WTC11 (cell line): Measurements from ENCODE around the gene LRRC8A. TPM values are rescaled to one million over a fixed set of nuclear protein-coding genes. Genes with fewer than 3 reads are reported as not detected.

Experiments
- ATAC-seq: fragments of 200-7000 bp; cut with Tn5 transposase; 2 replicates; pipeline ENCODE4 v1.10.0; 2021; ENCODE audit warnings: mild to moderate bottlenecking, moderate library complexity
- CTCF ChIA-PET: fragments of 300-600 bp; sonication (Branson Sonifier 250); formaldehyde crosslinking; loops from one replicate; lab custom pipeline; 2021; ENCODE audit warnings: antibody characterized with exemption; lab: Charles Lee
- POLR2A ChIA-PET: fragments of 350-600 bp; sonication (Branson Sonifier 250); formaldehyde crosslinking; loops from one replicate; lab custom pipeline; 2021; ENCODE audit warnings: antibody characterized with exemption; lab: Charles Lee
- DNase-seq: peaks from one replicate; pipeline ENCODE4 v3.0.0; 2021; ENCODE audit warnings: low spot score
- H3K27ac Mint-ChIP-seq: 2 replicates; pipeline ENCODE4 v1.8.0; 2021; ENCODE audit warnings: mixed read lengths
- H3K27me3 Mint-ChIP-seq: 2 replicates; pipeline ENCODE4 v1.8.0; 2021; ENCODE audit warnings: low read depth, mild to moderate bottlenecking, moderate library complexity, mixed read lengths
- H3K36me3 Mint-ChIP-seq: 2 replicates; pipeline ENCODE4 v1.8.0; 2021; ENCODE audit warnings: mixed read lengths
- H3K4me1 Mint-ChIP-seq: 2 replicates; pipeline ENCODE4 v1.8.0; 2022; ENCODE audit warnings: mixed read lengths
- H3K4me3 Mint-ChIP-seq: 2 replicates; pipeline ENCODE4 v1.8.0; 2021; ENCODE audit warnings: mild to moderate bottlenecking, moderate library complexity, mixed read lengths
- H3K9me3 Mint-ChIP-seq: 2 replicates; pipeline ENCODE4 v1.8.0; 2021; ENCODE audit warnings: mixed read lengths
- ATF6 ChIP-seq: sonication (generic); formaldehyde crosslinking; IDR thresholded peaks from 2 replicates; pipeline ENCODE4 v1.8.1; 2023; ENCODE audit warnings: mild to moderate bottlenecking, missing genetic modification reagents
- ELF4 ChIP-seq: sonication (generic); formaldehyde crosslinking; IDR thresholded peaks from 2 replicates; pipeline ENCODE4 v1.8.1; 2022; ENCODE audit warnings: low read depth, mild to moderate bottlenecking, moderate library complexity, missing genetic modification reagents
- EMX1 ChIP-seq: fragments of 250-450 bp; sonication (Bioruptor Pico); IDR thresholded peaks from 2 replicates; pipeline ENCODE4 v1.8.0; 2021; ENCODE audit warnings: mild to moderate bottlenecking
- FOXJ3 ChIP-seq: sonication (generic); formaldehyde crosslinking; IDR thresholded peaks from 2 replicates; pipeline ENCODE4 v1.9.0; 2021; ENCODE audit warnings: missing genetic modification reagents, mild to moderate bottlenecking, borderline replicate concordance
- GABPB1 ChIP-seq: sonication (generic); formaldehyde crosslinking; IDR thresholded peaks from 2 replicates; pipeline ENCODE4 v1.8.1; 2023; ENCODE audit warnings: mild to moderate bottlenecking, missing genetic modification reagents
- GRHL2 ChIP-seq: fragments of 250-450 bp; sonication (Bioruptor Pico); IDR thresholded peaks from 2 replicates; pipeline ENCODE4 v1.8.0; 2022; ENCODE audit warnings: mild to moderate bottlenecking, moderate library complexity; ENCODE audit not compliant: insufficient replicate concordance, severe bottlenecking
- KAT7 ChIP-seq: sonication (generic); formaldehyde crosslinking; IDR thresholded peaks from 2 replicates; pipeline ENCODE4 v1.8.1; 2023; ENCODE audit warnings: missing genetic modification reagents, mild to moderate bottlenecking, borderline replicate concordance
- NFE2L1 ChIP-seq: sonication (generic); formaldehyde crosslinking; IDR thresholded peaks from 2 replicates; pipeline ENCODE4 v1.8.1; 2023; ENCODE audit warnings: missing genetic modification reagents
- OVOL2 ChIP-seq: fragments of 250-450 bp; sonication (Bioruptor Pico); IDR thresholded peaks from 2 replicates; pipeline ENCODE4 v1.9.0; 2021; ENCODE audit warnings: mild to moderate bottlenecking, borderline replicate concordance
- SMAD3 ChIP-seq: sonication (generic); formaldehyde crosslinking; IDR thresholded peaks from 2 replicates; pipeline ENCODE4 v1.8.0; 2022; ENCODE audit warnings: missing genetic modification reagents, mild to moderate bottlenecking, borderline replicate concordance
- TEAD1 ChIP-seq: sonication (generic); formaldehyde crosslinking; IDR thresholded peaks from 2 replicates; pipeline ENCODE4 v1.8.0; 2022; ENCODE audit warnings: mild to moderate bottlenecking, missing genetic modification reagents
- TEAD4 ChIP-seq: sonication (generic); formaldehyde crosslinking; IDR thresholded peaks from 2 replicates; pipeline ENCODE4 v1.8.0; 2022; ENCODE audit warnings: mild to moderate bottlenecking, missing genetic modification reagents
- ZNF232 ChIP-seq: sonication (generic); formaldehyde crosslinking; IDR thresholded peaks from 2 replicates; pipeline ENCODE4 v1.8.0; 2022; ENCODE audit warnings: mild to moderate bottlenecking, missing genetic modification reagents
- ZNF263 ChIP-seq: sonication (generic); formaldehyde crosslinking; IDR thresholded peaks from 2 replicates; pipeline ENCODE4 v1.8.1; 2022; ENCODE audit warnings: low read depth, mild to moderate bottlenecking, moderate library complexity, missing genetic modification reagents
- ZNF281 ChIP-seq: sonication (generic); formaldehyde crosslinking; IDR thresholded peaks from 2 replicates; pipeline ENCODE4 v1.8.0; 2023; ENCODE audit warnings: mild to moderate bottlenecking, missing genetic modification reagents
- ZNF317 ChIP-seq: sonication (generic); formaldehyde crosslinking; IDR thresholded peaks from 2 replicates; pipeline ENCODE4 v1.8.1; 2023; ENCODE audit warnings: low read depth, mild to moderate bottlenecking, moderate library complexity, missing genetic modification reagents, borderline replicate concordance
- ZNF396 ChIP-seq: fragments of 250-450 bp; sonication (Bioruptor Pico); IDR thresholded peaks from 2 replicates; pipeline ENCODE4 v1.8.0; 2021; ENCODE audit warnings: mild to moderate bottlenecking, moderate library complexity, borderline replicate concordance
- ZNF416 ChIP-seq: fragments of 250-450 bp; sonication (Bioruptor Pico); IDR thresholded peaks from 2 replicates; pipeline ENCODE4 v1.9.0; 2021; ENCODE audit warnings: mild to moderate bottlenecking, inconsistent platforms
- total RNA-seq: library from RNA; stranded (reverse); gene quantifications from 3 replicates; pipeline ENCODE4 v1.2.3, GENCODE V29; 2021
- TF ChIP-seq, protein P1 (sequence below): fragments of 250-450 bp; sonication (Bioruptor Pico); IDR thresholded peaks from 2 replicates; pipeline ENCODE4 v1.9.0; 2021; ENCODE audit warnings: mild to moderate bottlenecking, borderline replicate concordance
- TF ChIP-seq, protein P2 (sequence below): fragments of 250-450 bp; sonication (Bioruptor Pico); IDR thresholded peaks from 2 replicates; pipeline ENCODE4 v1.9.0; 2021; ENCODE audit warnings: mild to moderate bottlenecking
- TF ChIP-seq, protein P3 (sequence below): sonication (generic); formaldehyde crosslinking; IDR thresholded peaks from 2 replicates; pipeline ENCODE4 v1.8.0; 2022; ENCODE audit warnings: mild to moderate bottlenecking, missing genetic modification reagents
- TF ChIP-seq, protein P4 (sequence below): sonication (generic); formaldehyde crosslinking; IDR thresholded peaks from 2 replicates; pipeline ENCODE4 v1.8.0; 2022; ENCODE audit warnings: mild to moderate bottlenecking, missing genetic modification reagents
- TF ChIP-seq, protein P5 (sequence below): fragments of 250-450 bp; sonication (Bioruptor Pico); conservative IDR thresholded peaks from 2 replicates; pipeline ENCODE4 v1.9.0; 2021; ENCODE audit warnings: mild to moderate bottlenecking

LRRC8A gene
- total RNA-seq, 1 experiment from 2014 or later, result 83.5 TPM

DNA sequence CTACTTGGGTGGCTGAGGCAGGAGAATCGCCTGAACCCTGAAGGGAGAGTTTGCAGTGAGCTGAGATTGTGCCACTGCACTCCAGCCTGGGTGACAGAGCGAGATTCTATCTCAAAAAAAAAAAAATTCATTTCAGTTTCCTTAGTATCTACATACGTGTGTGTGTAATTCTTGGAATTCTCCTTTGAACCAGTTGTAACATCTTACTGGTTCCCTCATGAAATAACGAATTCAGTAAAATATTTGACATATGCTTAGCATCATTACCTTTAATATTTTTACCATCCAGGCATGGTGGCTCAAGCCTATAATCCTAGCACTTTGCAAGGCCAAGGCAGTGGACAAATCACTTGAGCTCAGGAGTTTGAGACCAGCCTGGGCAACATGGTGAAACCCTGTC lies 47.6 kb downstream of the LRRC8A start:
- Mint-ChIP-seq H3K36me3 (no peaks in the 10 kb centered on the region), H3K27ac (no peak overlapping the region), H3K4me3 (no peak overlapping the region), H3K9me3 (no peaks in the 10 kb centered on the region), H3K27me3 (no peaks in the 10 kb centered on the region), H3K4me1 (peaks cover 6% of the 10 kb centered on the region; the same call in 1 of the 2 replicates)
- ATAC-seq (no peak), DNase-seq (no peak)
- TF ChIP-seq TEAD1 (CRISPR knock-in tag) (no peak), TEAD4 (CRISPR knock-in tag) (no peak), FOXJ3 (CRISPR knock-in tag) (no peak), ZNF263 (no peak), ZNF317 (CRISPR knock-in tag) (no peak), ELF4 (CRISPR knock-in tag) (no peak), SMAD3 (CRISPR knock-in tag) (no peak), ZNF416 (CRISPR knock-in tag) (no peak), OVOL2 (CRISPR knock-in tag) (no peak), GABPB1 (CRISPR knock-in tag) (no peak), ZNF232 (CRISPR knock-in tag) (no peak)
- TF ChIP-seq, protein P1, sequence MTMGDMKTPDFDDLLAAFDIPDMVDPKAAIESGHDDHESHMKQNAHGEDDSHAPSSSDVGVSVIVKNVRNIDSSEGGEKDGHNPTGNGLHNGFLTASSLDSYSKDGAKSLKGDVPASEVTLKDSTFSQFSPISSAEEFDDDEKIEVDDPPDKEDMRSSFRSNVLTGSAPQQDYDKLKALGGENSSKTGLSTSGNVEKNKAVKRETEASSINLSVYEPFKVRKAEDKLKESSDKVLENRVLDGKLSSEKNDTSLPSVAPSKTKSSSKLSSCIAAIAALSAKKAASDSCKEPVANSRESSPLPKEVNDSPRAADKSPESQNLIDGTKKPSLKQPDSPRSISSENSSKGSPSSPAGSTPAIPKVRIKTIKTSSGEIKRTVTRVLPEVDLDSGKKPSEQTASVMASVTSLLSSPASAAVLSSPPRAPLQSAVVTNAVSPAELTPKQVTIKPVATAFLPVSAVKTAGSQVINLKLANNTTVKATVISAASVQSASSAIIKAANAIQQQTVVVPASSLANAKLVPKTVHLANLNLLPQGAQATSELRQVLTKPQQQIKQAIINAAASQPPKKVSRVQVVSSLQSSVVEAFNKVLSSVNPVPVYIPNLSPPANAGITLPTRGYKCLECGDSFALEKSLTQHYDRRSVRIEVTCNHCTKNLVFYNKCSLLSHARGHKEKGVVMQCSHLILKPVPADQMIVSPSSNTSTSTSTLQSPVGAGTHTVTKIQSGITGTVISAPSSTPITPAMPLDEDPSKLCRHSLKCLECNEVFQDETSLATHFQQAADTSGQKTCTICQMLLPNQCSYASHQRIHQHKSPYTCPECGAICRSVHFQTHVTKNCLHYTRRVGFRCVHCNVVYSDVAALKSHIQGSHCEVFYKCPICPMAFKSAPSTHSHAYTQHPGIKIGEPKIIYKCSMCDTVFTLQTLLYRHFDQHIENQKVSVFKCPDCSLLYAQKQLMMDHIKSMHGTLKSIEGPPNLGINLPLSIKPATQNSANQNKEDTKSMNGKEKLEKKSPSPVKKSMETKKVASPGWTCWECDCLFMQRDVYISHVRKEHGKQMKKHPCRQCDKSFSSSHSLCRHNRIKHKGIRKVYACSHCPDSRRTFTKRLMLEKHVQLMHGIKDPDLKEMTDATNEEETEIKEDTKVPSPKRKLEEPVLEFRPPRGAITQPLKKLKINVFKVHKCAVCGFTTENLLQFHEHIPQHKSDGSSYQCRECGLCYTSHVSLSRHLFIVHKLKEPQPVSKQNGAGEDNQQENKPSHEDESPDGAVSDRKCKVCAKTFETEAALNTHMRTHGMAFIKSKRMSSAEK (CRISPR knock-in tag), result no peak
- TF ChIP-seq, protein P2, sequence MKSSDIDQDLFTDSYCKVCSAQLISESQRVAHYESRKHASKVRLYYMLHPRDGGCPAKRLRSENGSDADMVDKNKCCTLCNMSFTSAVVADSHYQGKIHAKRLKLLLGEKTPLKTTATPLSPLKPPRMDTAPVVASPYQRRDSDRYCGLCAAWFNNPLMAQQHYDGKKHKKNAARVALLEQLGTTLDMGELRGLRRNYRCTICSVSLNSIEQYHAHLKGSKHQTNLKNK (CRISPR knock-in tag), result no peak
- CTCF ChIA-PET, result interaction anchor here (0.6 to 2.0 kb wide), 6 partner anchors 12 to 165 kb away, joined by 3 to 9 read pairs (median 4); partner anchors contain the start of gene SH3GLB2
- POLR2A ChIA-PET, result no interaction called here

DNA sequence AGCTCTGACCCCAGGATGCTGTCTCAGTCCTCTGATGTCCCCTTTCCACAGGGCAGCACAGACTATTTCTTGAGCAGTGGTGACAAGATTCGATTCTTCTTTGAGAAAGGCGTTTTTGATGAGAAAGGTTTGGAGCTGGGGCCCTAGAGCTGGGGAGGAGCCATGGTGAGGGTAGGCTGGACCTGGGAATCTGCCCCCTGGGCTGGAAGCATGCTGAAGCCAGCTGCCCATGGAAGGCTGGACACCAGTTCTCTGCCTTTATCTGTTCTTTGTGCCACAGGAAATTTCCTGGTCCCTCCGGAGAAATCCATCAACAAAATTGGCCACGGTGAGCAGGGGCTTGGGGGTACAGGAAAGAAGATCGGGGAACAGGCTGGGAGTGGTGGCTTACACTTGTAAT lies 51.8 kb downstream of the LRRC8A start:
- Mint-ChIP-seq H3K36me3 (no peaks in the 10 kb centered on the region), H3K27me3 (no peaks in the 10 kb centered on the region), H3K4me3 (no peak overlapping the region), H3K9me3 (no peaks in the 10 kb centered on the region), H3K4me1 (no peaks in the 10 kb centered on the region), H3K27ac (no peak overlapping the region)
- ChIA-PET POLR2A (interaction anchor here (0.5 to 1.0 kb wide), 2 partner anchors 84 to 150 kb away, joined by 3 read pairs; no protein-coding TSS in a partner anchor), CTCF (interaction anchor here (1.1 kb wide), 1 partner anchor 73 kb away, joined by 3 read pairs; no protein-coding TSS in a partner anchor)
- ATAC-seq (no peak), DNase-seq (no peak)
- TF ChIP-seq SMAD3 (CRISPR knock-in tag), result no peak
- TF ChIP-seq, protein P3, sequence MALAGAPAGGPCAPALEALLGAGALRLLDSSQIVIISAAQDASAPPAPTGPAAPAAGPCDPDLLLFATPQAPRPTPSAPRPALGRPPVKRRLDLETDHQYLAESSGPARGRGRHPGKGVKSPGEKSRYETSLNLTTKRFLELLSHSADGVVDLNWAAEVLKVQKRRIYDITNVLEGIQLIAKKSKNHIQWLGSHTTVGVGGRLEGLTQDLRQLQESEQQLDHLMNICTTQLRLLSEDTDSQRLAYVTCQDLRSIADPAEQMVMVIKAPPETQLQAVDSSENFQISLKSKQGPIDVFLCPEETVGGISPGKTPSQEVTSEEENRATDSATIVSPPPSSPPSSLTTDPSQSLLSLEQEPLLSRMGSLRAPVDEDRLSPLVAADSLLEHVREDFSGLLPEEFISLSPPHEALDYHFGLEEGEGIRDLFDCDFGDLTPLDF (CRISPR knock-in tag), result no peak
- no peak for TF ChIP-seq GRHL2 (CRISPR knock-in tag)
- TF ChIP-seq, protein P4, sequence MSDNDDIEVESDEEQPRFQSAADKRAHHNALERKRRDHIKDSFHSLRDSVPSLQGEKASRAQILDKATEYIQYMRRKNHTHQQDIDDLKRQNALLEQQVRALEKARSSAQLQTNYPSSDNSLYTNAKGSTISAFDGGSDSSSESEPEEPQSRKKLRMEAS, result no peak
- no peak for TF ChIP-seq KAT7 (CRISPR knock-in tag)
- TF ChIP-seq, protein P5, sequence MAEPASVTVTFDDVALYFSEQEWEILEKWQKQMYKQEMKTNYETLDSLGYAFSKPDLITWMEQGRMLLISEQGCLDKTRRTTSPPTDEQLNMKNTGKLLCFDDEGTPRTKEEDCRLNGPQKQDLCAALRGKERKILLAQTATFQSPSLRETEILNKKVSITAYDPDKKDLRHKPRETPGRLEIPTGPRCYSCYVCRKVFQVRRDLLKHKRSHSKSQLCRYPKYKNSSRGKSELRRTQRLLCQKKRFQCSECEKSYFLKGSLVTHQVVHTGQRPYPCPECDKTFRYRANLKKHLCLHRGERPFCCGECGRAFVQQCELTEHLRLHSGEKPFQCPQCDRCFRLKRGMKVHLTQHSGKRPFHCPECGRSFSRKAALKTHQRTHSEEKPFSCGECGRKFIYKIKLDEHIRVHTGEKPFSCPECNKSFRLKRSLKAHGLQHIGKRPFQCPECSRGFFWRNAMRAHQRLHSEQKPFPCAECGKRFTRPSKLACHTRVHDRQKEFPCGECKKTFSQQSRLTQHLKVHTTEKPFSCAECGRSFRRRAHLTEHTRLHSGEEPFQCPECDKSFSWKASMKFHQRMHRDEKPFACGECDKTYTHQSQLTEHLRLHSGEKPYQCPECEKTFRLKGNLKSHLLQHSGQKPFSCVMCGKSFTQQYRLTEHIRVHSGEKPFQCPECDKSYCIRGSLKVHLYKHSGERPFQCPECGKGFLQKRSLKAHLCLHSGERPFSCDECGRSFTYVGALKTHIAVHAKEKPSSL, result no peak
- TF ChIP-seq EMX1 (CRISPR knock-in tag), result no peak
- TF ChIP-seq ATF6 (CRISPR knock-in tag), result no peak
- no peak for TF ChIP-seq NFE2L1 (CRISPR knock-in tag)
- no peak for TF ChIP-seq ZNF396
- no peak for TF ChIP-seq ZNF281 (CRISPR knock-in tag)
